NAMALWA (cell line): ENCODE results near the gene DCAF7.

Experiments
- DNase-seq: peaks from one replicate; pipeline ENCODE4 v3.0.0-alpha.2; 2015; ENCODE audit warnings: low spot score

DCAF7 gene

GRCh38 chr17:63629627-63630026 lies 79.3 kb downstream of the DCAF7 start:
- DNase-seq = no peak

GRCh38 chr17:63631062-63631461 lies 80.8 kb downstream of the DCAF7 start:
- no peak for DNase-seq

- DNase-seq = no peak
These were observed 81.3 kb downstream of the DCAF7 start for GRCh38 chr17:63631626-63632025.

- DNase-seq = no peak
These were observed 83.5 kb downstream of the DCAF7 start for GRCh38 chr17:63633742-63634141.

GRCh38 chr17:63634163-63634562 lies 83.9 kb downstream of the DCAF7 start:
- no peak for DNase-seq

GRCh38 chr17:63634816-63635215 lies 84.5 kb downstream of the DCAF7 start:
- DNase-seq = no peak

- DNase-seq = no peak
These were observed 85.0 kb downstream of the DCAF7 start for GRCh38 chr17:63635290-63635689.

GRCh38 chr17:63635787-63636186 lies 85.5 kb downstream of the DCAF7 start:
- no peak for DNase-seq

- DNase-seq = no peak
These were observed 88.8 kb downstream of the DCAF7 start for GRCh38 chr17:63639125-63639524.

- no peak for DNase-seq
These were observed 89.8 kb downstream of the DCAF7 start for GRCh38 chr17:63640038-63640437.

GRCh38 chr17:63641692-63642448 lies 91.6 kb downstream of the DCAF7 start:
- no peak for DNase-seq
